ENCODE measurements around the gene ATP2B2. TPM values are rescaled to one million over a fixed set of nuclear protein-coding genes. Genes with fewer than 3 reads are reported as not detected.

Gene ATP2B2
- total RNA-seq, 1 experiment from 2014 or later: not detected

GRCh38 chr3:10339376-10339955 lies 165.9 kb downstream of the ATP2B2 start:
- intact Hi-C loops (cut with micrococcal nuclease): no loop called here
- ChIA-PET POLR2A (no interaction called here), CTCF (interaction anchor here (1.0 to 9.5 kb wide), 4 partner anchors 28 to 722 kb away, joined by 3 to 103 read pairs (median 3); no protein-coding TSS in a partner anchor)
- no peaks in the 10 kb centered on the region for H3K36me3 Mint-ChIP-seq (ENCODE audit: insufficient read depth, unreplicated experiment)
- H3K9me3 Mint-ChIP-seq (ENCODE audit: unreplicated experiment): no peaks in the 10 kb centered on the region
- no peak overlapping the region for H3K4me3 Mint-ChIP-seq (ENCODE audit: unreplicated experiment)
- DNase-seq (ENCODE audit: unreplicated experiment): no peak
- no peak for TF ChIP-seq CTCF (IDR thresholded peaks at IDR 0.05; ENCODE audit: unreplicated experiment)
- BruUV-seq (replicated peaks): no TSS peak
- no peak overlapping the region for H3K27ac Mint-ChIP-seq (ENCODE audit: low read depth, unreplicated experiment)
- peaks cover 44% of the 10 kb centered on the region for H3K27me3 Mint-ChIP-seq (ENCODE audit: insufficient read depth, unreplicated experiment)
- H3K4me1 Mint-ChIP-seq (ENCODE audit: insufficient read depth, unreplicated experiment): no peaks in the 10 kb centered on the region

- CTCF ChIA-PET: interaction anchor here (1.2 to 9.5 kb wide), 2 partner anchors 29 to 399 kb away, joined by 3 to 103 read pairs; no protein-coding TSS in a partner anchor
- no peak for TF ChIP-seq CTCF (IDR thresholded peaks at IDR 0.05; ENCODE audit: unreplicated experiment)
- Mint-ChIP-seq H3K27me3 (ENCODE audit: insufficient read depth, unreplicated experiment) (peaks cover 37% of the 10 kb centered on the region), H3K36me3 (ENCODE audit: insufficient read depth, unreplicated experiment) (no peaks in the 10 kb centered on the region), H3K9me3 (ENCODE audit: unreplicated experiment) (no peaks in the 10 kb centered on the region), H3K4me3 (ENCODE audit: unreplicated experiment) (no peak overlapping the region), H3K27ac (ENCODE audit: low read depth, unreplicated experiment) (no peak overlapping the region), H3K4me1 (ENCODE audit: insufficient read depth, unreplicated experiment) (no peaks in the 10 kb centered on the region)
- intact Hi-C loops (cut with micrococcal nuclease): no loop called here
- BruUV-seq (replicated peaks): no TSS peak
- no peak for DNase-seq (ENCODE audit: unreplicated experiment)
- POLR2A ChIA-PET: no interaction called here
Measured at GRCh38 chr3:10338591-10339353, 166.6 kb downstream of the ATP2B2 start.

- Mint-ChIP-seq H3K4me3 (ENCODE audit: unreplicated experiment) (no peak overlapping the region), H3K27ac (ENCODE audit: low read depth, unreplicated experiment) (no peak overlapping the region), H3K36me3 (ENCODE audit: insufficient read depth, unreplicated experiment) (no peaks in the 10 kb centered on the region), H3K4me1 (ENCODE audit: insufficient read depth, unreplicated experiment) (no peaks in the 10 kb centered on the region), H3K27me3 (ENCODE audit: insufficient read depth, unreplicated experiment) (peaks cover 35% of the 10 kb centered on the region), H3K9me3 (ENCODE audit: unreplicated experiment) (no peaks in the 10 kb centered on the region)
- no peak for DNase-seq (ENCODE audit: unreplicated experiment)
- no peak for TF ChIP-seq CTCF (IDR thresholded peaks at IDR 0.05; ENCODE audit: unreplicated experiment)
- CTCF ChIA-PET: interaction anchor here (9.5 kb wide), 1 partner anchor 399 kb away, joined by 103 read pairs; no protein-coding TSS in a partner anchor
- POLR2A ChIA-PET: no interaction called here
- no TSS peak for BruUV-seq (replicated peaks)
- intact Hi-C loops (cut with micrococcal nuclease): no loop called here
Measured at GRCh38 chr3:10338164-10338470, 167.3 kb downstream of the ATP2B2 start.

- no TSS peak for BruUV-seq (replicated peaks)
- POLR2A ChIA-PET: no interaction called here
- Mint-ChIP-seq H3K4me1 (ENCODE audit: insufficient read depth, unreplicated experiment) (no peaks in the 10 kb centered on the region), H3K27me3 (ENCODE audit: insufficient read depth, unreplicated experiment) (peaks cover 39% of the 10 kb centered on the region), H3K36me3 (ENCODE audit: insufficient read depth, unreplicated experiment) (no peaks in the 10 kb centered on the region), H3K27ac (ENCODE audit: low read depth, unreplicated experiment) (no peak overlapping the region), H3K4me3 (ENCODE audit: unreplicated experiment) (no peak overlapping the region), H3K9me3 (ENCODE audit: unreplicated experiment) (no peaks in the 10 kb centered on the region)
- intact Hi-C loops (cut with micrococcal nuclease): no loop called here
- TF ChIP-seq CTCF (IDR thresholded peaks at IDR 0.05; ENCODE audit: unreplicated experiment): no peak
- CTCF ChIA-PET: interaction anchor here (0.6 to 9.5 kb wide), 4 partner anchors 8 to 403 kb away, joined by 3 to 103 read pairs (median 5); no protein-coding TSS in a partner anchor
- no peak for DNase-seq (ENCODE audit: unreplicated experiment)
Measured at GRCh38 chr3:10337323-10338163, 167.8 kb downstream of the ATP2B2 start.
